ENCODE measurements around the gene PARS2. TPM values are rescaled to one million over a fixed set of nuclear protein-coding genes. Genes with fewer than 3 reads are reported as not detected.

Gene PARS2
- total RNA-seq, 1 experiment from 2014 or later: 9.6 TPM

DNA sequence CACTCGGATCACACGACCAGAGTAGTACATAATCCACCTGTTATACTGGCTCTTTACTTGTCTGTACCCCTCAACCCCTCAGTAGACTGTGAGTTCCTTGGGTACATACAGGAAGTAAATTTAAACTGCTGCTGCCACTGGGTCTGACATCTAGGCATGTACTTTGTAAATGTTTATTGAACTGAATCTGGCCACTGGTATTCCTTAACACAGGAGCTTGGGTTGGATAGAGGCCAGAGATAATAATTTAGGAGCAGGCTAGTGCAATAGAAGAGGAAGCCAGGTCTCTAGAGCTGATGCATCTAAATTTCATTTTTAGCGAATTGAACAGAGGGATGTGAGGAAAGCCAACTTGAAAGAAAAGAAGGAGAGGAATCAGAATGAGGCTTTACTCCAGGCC, 36.3 kb downstream of the PARS2 start:
- Histone ChIP-seq H4K20me1 (ENCODE audit: insufficient read depth) (no peaks in the 10 kb centered on the region), H3K4me1 (ENCODE audit: control insufficient read depth in 1 of 2, insufficient read depth in 2 of 2, low read length in 2 of 2) (no peaks in the 10 kb centered on the region), H3K79me2 (ENCODE audit: insufficient read depth, low read length) (no peaks in the 10 kb centered on the region), H3K9ac (ENCODE audit: low read length) (no peak overlapping the region), H3K9me2 (ENCODE audit: insufficient read depth) (no peaks in the 10 kb centered on the region), H2AFZ (ENCODE audit: low read depth, low read length, poor library complexity, severe bottlenecking) (no peak overlapping the region), H3K4me2 (ENCODE audit: low read length) (no peak overlapping the region), H3K4me3 (replicated peaks in 1 of 2; ENCODE audit: low read depth in 1 of 2, low read length in 2 of 2) (no peak overlapping the region), H3K36me3 (ENCODE audit: control insufficient read depth in 1 of 2, insufficient read depth in 2 of 2, low read length in 2 of 2) (peaks cover 37 to 52% of the 10 kb centered on the region in 2 experiments), H3K27ac (ENCODE audit: low read depth, low read length) (no peak overlapping the region), H3K27me3 (ENCODE audit: insufficient read depth, low read length) (no peaks in the 10 kb centered on the region), H3K9me3 (ENCODE audit: control insufficient read depth in 1 of 2, insufficient read depth in 1 of 2, low read depth in 1 of 2, low read length in 2 of 2) (no peaks in the 10 kb centered on the region)
- RAD21 ChIA-PET (ENCODE audit: low non-redundant PET in 1 of 2, low total read pairs in 2 of 2, uncharacterized antibody in 2 of 2, unreplicated experiment in 2 of 2): no interaction called here
- BruUV-seq (replicated peaks): no TSS peak
- no peak for TF ChIP-seq SIN3A (IDR thresholded peaks at IDR 0.05; ENCODE audit: low read depth)
- TF ChIP-seq CBX3 (IDR thresholded peaks at IDR 0.05; ENCODE audit: low read depth): no peak
- TF ChIP-seq, protein P1, sequence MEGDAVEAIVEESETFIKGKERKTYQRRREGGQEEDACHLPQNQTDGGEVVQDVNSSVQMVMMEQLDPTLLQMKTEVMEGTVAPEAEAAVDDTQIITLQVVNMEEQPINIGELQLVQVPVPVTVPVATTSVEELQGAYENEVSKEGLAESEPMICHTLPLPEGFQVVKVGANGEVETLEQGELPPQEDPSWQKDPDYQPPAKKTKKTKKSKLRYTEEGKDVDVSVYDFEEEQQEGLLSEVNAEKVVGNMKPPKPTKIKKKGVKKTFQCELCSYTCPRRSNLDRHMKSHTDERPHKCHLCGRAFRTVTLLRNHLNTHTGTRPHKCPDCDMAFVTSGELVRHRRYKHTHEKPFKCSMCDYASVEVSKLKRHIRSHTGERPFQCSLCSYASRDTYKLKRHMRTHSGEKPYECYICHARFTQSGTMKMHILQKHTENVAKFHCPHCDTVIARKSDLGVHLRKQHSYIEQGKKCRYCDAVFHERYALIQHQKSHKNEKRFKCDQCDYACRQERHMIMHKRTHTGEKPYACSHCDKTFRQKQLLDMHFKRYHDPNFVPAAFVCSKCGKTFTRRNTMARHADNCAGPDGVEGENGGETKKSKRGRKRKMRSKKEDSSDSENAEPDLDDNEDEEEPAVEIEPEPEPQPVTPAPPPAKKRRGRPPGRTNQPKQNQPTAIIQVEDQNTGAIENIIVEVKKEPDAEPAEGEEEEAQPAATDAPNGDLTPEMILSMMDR (IDR thresholded peaks at IDR 0.05 in 2 of 3, conservative IDR thresholded peaks at IDR 0.05 in 1 of 3; ENCODE audit: borderline replicate concordance in 1 of 3, insufficient read depth in 1 of 3, low read depth in 2 of 3, low read length in 2 of 3): no peak
- TF ChIP-seq, protein P2, sequence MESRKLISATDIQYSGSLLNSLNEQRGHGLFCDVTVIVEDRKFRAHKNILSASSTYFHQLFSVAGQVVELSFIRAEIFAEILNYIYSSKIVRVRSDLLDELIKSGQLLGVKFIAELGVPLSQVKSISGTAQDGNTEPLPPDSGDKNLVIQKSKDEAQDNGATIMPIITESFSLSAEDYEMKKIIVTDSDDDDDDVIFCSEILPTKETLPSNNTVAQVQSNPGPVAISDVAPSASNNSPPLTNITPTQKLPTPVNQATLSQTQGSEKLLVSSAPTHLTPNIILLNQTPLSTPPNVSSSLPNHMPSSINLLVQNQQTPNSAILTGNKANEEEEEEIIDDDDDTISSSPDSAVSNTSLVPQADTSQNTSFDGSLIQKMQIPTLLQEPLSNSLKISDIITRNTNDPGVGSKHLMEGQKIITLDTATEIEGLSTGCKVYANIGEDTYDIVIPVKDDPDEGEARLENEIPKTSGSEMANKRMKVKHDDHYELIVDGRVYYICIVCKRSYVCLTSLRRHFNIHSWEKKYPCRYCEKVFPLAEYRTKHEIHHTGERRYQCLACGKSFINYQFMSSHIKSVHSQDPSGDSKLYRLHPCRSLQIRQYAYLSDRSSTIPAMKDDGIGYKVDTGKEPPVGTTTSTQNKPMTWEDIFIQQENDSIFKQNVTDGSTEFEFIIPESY (IDR thresholded peaks at IDR 0.05; ENCODE audit: extremely low read depth, insufficient replicate concordance, low read length): no peak
- TF ChIP-seq, protein P3, sequence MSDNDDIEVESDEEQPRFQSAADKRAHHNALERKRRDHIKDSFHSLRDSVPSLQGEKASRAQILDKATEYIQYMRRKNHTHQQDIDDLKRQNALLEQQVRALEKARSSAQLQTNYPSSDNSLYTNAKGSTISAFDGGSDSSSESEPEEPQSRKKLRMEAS (IDR thresholded peaks at IDR 0.05): no peak
- no peak for TF ChIP-seq CEBPB (IDR thresholded peaks at IDR 0.05; ENCODE audit: low read depth)
- TF ChIP-seq ZFX (IDR thresholded peaks at IDR 0.05): no peak
- POLR2A ChIA-PET: no interaction called here
- no peak for DNase-seq (ENCODE audit: low read depth, low spot score)
- ATAC-seq: no peak
- CTCF ChIA-PET: no interaction called here
- intact Hi-C loops (cut with micrococcal nuclease): no loop called here
